ENCODE measurements around the gene BIRC6.
"Not testable (repeated sequence)": the region's sequence is repeated elsewhere in the genome, so short reads cannot be mapped to it uniquely, and the experiment has no call there.

BIRC6 gene

GRCh38 chr2:32504877-32505478, 148.2 kb downstream of the BIRC6 start:
- no peak for DNase-seq (ENCODE audit: low read depth, low spot score)

DNA sequence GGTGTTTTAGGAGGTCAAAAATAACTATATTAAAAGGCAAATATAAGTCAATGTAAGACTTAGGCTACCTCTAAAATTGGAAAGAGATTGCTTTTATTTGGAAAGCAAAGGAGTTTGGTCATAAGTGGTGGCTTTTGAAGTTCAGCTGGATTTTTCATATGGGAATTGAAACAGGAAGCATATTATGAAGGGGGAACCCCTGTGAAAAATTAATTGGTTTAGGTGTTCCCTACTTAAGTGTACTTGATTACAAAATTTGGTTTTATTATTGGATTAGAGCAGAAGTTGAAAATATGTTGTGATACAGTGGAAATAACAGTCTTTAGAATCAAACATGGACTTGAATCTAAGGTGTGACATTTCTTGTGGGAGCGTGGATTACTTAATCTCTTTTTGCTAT, 149.6 kb downstream of the BIRC6 start:
- no peak for DNase-seq (ENCODE audit: low read depth, low spot score)

DNA sequence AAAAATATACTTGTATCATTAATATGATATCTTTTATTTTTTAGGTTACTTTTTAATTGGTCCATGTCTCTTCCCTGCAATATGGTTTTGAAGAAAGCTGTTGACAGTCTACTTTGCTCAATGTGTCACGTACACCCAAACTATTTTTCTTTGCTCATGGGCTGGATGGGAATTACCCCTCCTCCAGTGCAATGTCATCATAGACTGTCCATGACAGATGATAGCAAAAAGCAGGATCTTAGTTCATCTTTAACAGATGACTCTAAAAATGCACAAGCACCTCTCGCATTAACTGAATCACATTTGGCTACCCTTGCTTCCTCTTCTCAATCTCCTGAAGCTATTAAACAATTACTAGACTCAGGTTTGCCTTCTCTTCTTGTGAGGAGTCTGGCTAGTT, 158.1 kb downstream of the BIRC6 start:
- no peak for DNase-seq (ENCODE audit: low read depth, low spot score)

DNA sequence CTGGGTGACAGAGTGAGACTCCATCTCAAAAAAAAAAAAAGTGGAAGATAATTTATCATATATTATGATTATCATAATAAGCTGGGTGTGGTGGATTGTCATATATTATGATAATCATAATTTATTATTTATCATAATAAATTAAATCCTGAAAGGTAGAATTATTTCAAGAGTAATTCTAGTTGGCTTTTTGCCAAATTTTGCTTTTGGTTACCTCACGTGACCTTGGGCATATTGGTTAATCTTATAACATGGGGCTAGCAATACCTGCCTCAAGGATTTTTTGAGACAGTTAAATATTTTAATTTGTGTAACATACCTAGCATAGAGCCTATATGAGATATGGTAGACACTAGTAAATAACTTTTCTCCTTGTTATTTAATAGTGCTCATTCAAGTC, 159.7 kb downstream of the BIRC6 start:
- DNase-seq (ENCODE audit: low read depth, low spot score): no peak

- no peak for DNase-seq (ENCODE audit: low read depth, low spot score)
Measured at GRCh38 chr2:32522770-32523169, 165.9 kb downstream of the BIRC6 start.

GRCh38 chr2:32523686-32524085, 166.9 kb downstream of the BIRC6 start:
- no peak for DNase-seq (ENCODE audit: low read depth, low spot score)

- DNase-seq (ENCODE audit: low read depth, low spot score): no peak
Measured at GRCh38 chr2:32532341-32532740, 175.5 kb downstream of the BIRC6 start.

GRCh38 chr2:32532961-32533360, 176.1 kb downstream of the BIRC6 start:
- no peak for DNase-seq (ENCODE audit: low read depth, low spot score)

- DNase-seq (ENCODE audit: low read depth, low spot score): no peak
Measured at GRCh38 chr2:32534831-32535230, 178.0 kb downstream of the BIRC6 start.

DNA sequence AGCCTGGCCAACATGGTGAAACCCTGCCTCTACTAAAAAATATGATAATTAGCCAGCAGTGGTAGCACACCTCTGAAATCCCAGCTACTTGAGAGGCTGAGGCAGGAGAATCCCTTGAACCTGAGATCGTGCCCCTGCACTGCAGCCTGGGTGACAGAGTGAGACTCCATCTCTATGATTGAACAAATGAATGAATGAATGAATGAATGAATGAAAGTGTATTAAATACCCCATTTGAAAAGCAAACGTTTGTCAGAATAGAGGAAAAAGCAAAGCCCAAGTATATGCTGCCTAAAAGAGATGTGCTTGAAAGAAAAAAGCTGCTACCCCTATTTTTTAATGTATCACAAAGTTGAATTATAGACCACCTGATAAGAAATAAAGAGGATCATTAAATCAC, 181.9 kb downstream of the BIRC6 start:
- no peak for DNase-seq (ENCODE audit: low read depth, low spot score)

DNA sequence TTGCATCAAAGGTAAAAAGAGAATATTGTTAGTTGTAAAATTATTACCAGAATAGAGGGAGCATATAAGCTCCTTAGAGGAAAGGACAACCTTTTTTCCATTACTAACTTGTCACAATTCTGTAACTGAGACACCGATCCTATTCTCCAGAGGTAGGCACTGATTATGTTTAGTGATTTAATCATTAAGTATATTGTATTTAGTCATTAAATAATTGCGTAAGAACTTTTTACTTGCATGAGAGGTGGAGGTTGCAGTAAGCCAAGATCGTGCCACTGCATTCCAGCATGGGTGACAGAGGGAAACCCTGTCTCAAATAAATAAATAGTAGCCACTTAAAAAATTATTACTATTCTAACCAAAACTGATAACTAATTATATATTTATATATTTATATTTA, 195.7 kb downstream of the BIRC6 start:
- not testable (repeated sequence) for DNase-seq (ENCODE audit: low read depth, low spot score)

DNA sequence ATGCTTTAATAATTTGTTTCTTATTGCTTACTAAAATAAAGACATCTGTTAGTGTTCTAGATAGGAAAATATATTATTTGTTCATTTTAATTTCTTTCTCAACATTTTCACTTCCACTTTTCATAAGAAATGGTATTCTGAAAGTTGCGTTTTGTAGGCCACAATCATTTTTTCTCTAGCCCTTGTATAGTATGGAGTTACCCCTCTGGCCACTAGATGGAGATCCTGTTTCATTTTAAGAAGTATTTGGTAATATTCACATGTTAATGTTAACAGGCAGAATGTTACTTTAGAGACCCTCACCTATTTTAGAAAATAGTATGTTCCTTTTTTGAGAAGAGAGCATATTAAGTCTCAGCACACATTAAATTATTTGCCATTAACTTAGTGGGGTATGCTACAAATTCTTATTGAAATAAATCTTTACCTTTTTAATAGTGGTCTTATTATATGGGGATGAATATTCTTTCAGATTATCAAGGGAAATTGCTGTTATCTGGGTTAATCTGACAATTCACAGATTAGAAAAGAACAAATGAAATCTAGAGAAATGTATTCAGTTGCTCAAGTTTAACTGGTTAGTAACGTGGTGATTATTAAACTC, 197.1 kb downstream of the BIRC6 start:
- no peak for DNase-seq (ENCODE audit: low read depth, low spot score)

DNA sequence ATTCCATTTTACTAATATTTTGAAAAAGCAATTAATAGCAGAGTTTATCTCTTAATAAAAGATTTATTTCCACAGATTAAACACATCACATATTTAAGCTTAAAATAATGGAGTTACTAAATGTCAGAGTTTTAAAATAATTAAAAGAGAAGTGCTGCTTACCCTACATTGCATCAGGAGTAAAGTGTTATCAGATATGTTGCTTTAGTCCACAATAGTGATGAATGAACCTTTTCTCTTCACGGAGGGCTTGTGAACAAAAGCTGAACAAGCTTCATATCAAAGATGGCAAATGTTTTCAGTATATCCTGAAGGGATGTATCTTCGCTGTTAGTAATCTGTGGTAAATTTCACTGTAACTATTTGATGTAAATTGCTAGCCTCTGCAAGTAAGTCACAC, 201.7 kb downstream of the BIRC6 start:
- no peak for DNase-seq (ENCODE audit: low read depth, low spot score)

- no peak for DNase-seq (ENCODE audit: low read depth, low spot score)
Measured at GRCh38 chr2:32559136-32559535, 202.3 kb downstream of the BIRC6 start.

- no peak for DNase-seq (ENCODE audit: low read depth, low spot score)
Measured at GRCh38 chr2:32562906-32563305, 206.1 kb downstream of the BIRC6 start.

DNA sequence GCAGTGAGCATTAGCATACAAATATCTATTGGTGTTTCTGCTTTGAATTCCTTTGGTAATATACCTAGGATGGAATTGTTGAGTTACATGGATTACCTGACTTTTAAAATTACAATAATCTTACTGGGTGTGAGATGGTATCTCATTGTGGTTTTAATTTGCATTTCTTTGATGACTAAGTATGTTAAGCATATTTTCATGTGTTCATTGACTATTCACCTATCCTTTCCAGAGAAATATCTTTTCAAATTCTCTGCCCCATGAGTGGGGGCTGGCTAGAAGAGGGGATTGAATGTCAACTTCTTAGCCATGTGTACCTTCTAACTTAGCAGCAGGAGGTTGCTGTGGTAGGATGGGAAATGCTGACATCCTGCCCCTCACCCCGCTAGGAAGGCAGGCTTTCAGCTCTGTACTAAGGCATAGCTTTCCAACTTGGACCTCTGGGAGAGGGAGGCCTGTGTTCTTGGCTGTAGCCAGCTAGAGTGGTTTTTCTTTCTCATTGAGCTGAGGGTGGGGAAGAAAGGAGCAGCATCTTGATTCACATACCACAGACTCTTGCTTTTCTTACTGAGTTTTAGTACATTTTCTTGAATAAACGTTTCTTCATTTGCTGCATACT, 207.7 kb downstream of the BIRC6 start:
- DNase-seq (ENCODE audit: low read depth, low spot score): no peak

DNA sequence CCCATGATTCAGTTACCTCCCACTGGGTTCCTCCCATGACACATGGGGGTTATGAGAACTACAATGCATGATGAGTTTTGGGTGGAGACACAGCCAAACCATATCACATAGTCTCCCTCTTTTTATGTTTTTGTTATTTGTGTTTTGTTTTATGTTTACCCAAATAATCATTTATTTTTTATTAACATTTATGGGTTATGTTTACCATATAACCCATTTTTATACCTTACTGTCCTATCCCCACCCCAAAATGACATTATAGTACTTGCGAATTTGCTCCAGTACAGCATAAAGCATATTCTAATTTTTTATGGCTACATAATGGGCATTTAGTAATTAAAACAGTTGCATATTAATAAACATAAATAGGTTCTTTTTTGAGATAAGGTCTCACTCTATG, 209.1 kb downstream of the BIRC6 start:
- no peak for DNase-seq (ENCODE audit: low read depth, low spot score)

DNA sequence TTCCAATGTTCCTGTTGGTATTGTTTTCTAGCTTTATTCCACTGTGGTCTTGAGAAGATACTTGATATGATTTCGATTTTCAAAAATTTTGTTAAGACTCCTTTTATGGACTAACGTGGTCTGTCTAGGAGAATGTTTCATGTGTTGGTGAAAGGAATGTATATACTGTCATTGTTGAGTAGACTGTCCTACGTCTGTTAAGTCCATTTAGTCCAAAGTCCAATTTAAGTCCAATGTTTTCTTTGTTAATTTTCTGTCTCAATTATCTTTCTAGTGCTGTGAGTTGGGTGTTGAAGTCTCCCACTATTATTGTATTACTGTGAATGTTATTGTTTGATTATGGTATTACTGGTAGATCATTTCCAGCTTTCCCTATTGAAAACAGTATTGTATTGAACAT, 215.2 kb downstream of the BIRC6 start:
- no peak for DNase-seq (ENCODE audit: low read depth, low spot score)

- no peak for DNase-seq (ENCODE audit: low read depth, low spot score)
Measured at GRCh38 chr2:32572737-32573136, 215.9 kb downstream of the BIRC6 start.

- DNase-seq (ENCODE audit: low read depth, low spot score): no peak
Measured at GRCh38 chr2:32591669-32592463, 235.0 kb downstream of the BIRC6 start.

DNA sequence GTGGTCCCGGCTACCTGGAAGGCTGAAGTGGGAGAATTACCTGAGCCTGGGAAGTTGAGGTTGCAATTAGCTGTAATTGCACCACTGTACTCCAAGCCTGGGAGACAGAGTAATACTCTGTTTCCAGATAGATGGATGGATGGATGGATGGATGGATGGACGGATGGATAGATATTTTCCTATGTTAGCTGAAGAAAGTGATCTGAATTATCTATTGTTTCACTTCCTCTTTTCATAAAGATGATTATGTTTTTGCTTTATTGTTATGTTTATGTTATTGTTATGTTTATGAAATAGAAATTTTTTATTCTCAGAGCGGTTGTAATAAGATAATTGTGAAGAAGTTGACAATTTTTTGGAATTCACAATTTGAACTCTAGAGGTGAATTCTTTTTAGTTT, 237.8 kb downstream of the BIRC6 start:
- no peak for DNase-seq (ENCODE audit: low read depth, low spot score)

DNA sequence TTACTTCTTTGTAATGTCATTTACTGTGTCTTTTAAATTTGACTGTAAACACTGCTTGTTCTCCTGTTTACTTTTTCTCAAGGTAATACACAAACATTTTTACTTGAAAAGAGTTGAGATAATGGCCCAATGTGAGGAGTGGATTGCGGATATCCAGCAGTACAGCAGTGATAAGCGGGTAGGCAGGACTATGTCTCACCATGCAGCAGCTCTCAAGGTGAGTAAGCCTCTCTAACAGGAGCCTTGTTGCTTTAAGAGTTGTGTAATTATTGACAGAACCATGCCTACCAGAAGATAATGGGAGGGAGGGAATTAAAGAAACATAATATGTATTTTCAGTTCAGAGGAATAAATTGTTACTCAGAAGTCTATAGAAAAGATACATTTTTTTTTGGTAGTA, 254.5 kb downstream of the BIRC6 start:
- no peak for DNase-seq (ENCODE audit: low read depth, low spot score)

DNA sequence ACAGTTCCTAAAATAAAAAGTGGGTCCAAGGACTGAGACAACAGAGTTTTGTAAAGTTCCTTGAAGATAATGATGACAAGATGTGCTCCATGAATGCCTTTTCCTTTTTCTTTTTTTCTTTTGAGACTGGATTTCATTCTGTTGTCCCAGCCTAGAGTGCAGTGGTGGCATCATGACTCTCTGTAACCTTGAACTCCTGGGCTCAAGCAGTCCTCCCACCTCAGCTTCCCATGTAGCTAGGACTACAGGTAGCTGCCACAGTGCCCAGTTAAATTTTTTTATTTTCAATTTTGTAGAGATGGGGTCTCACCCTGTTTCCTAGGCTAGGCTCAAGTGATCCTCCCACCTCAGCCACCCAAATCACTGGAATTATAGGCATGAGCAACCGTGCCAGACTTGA, 254.9 kb downstream of the BIRC6 start:
- no peak for DNase-seq (ENCODE audit: low read depth, low spot score)

Measured in activated CD4-positive, CD25-positive, alpha-beta regulatory T cell treated with anti-CD3 and anti-CD28 coated beads, Interleukin-2, amount 50 U/mL, for 16 hours (primary cell).